KMS-11 (cell line): ENCODE data around the gene KCTD16.

Experiments
- H2AFZ ChIP-seq: fragments of 200-600 bp; sonication (generic); 2 replicates; pipeline ENCODE4 v1.6.1; 2016; ENCODE audit warnings: antibody characterized with exemption, mixed run types, low read depth
- H3K27ac ChIP-seq: fragments of 200-600 bp; sonication (generic); 2 replicates; pipeline ENCODE4 v1.6.1; 2016; ENCODE audit warnings: mild to moderate bottlenecking, mixed run types
- H3K27me3 ChIP-seq: fragments of 200-600 bp; sonication (generic); 2 replicates; pipeline ENCODE4 v1.6.1; 2017; ENCODE audit warnings: mild to moderate bottlenecking, low read depth, mixed run types, moderate library complexity; ENCODE audit not compliant: insufficient read depth
- H3K36me3 ChIP-seq: fragments of 200-600 bp; sonication (generic); 2 replicates; pipeline ENCODE4 v1.6.1; 2017; ENCODE audit warnings: mild to moderate bottlenecking, mixed run types; ENCODE audit not compliant: insufficient read depth
- H3K4me1 ChIP-seq: fragments of 200-600 bp; sonication (generic); 2 replicates; pipeline ENCODE4 v1.6.1; 2016; ENCODE audit warnings: mild to moderate bottlenecking, low read depth, mixed run types; ENCODE audit not compliant: poor library complexity, severe bottlenecking
- H3K4me2 ChIP-seq: fragments of 200-600 bp; sonication (generic); 2 replicates; pipeline ENCODE4 v1.7.0; 2016; ENCODE audit warnings: mild to moderate bottlenecking, mixed run types
- H3K4me3 ChIP-seq: fragments of 200-600 bp; sonication (generic); IDR thresholded peaks from 2 replicates; pipeline ENCODE4 v1.6.1; 2017; ENCODE audit warnings: low read depth, low read length, mixed read lengths; ENCODE audit not compliant: insufficient read depth
- H3K79me2 ChIP-seq: fragments of 200-600 bp; sonication (generic); 2 replicates; pipeline ENCODE4 v1.6.1; 2016; ENCODE audit warnings: low read depth, mixed run types; ENCODE audit not compliant: insufficient read depth
- H3K9ac ChIP-seq: fragments of 200-600 bp; sonication (generic); 2 replicates; pipeline ENCODE4 v1.6.1; 2016; ENCODE audit warnings: mild to moderate bottlenecking, mixed run types
- H4K20me1 ChIP-seq: fragments of 200-600 bp; sonication (generic); 2 replicates; pipeline ENCODE4 v1.6.1; 2016; ENCODE audit warnings: mild to moderate bottlenecking, mixed run types; ENCODE audit not compliant: insufficient read depth
- CTCF ChIP-seq: fragments of 200-600 bp; sonication (generic); conservative IDR thresholded peaks from 2 replicates; pipeline ENCODE4 v1.6.1; 2017; ENCODE audit warnings: low read depth, mild to moderate bottlenecking, antibody characterized with exemption, low read length, moderate library complexity, mixed read lengths

Gene KCTD16

GRCh38 chr5:144457160-144457559 is 286.5 kb downstream of the KCTD16 start:
- Histone ChIP-seq H3K9ac (no peak overlapping the region), H4K20me1 (no peaks in the 10 kb centered on the region), H3K36me3 (no peaks in the 10 kb centered on the region), H2AFZ (no peak overlapping the region), H3K27me3 (no peaks in the 10 kb centered on the region), H3K4me3 (no peak overlapping the region), H3K4me2 (no peak overlapping the region), H3K4me1 (no peaks in the 10 kb centered on the region), H3K79me2 (no peaks in the 10 kb centered on the region), H3K27ac (no peak overlapping the region)
- no peak for TF ChIP-seq CTCF

- Histone ChIP-seq H3K4me3 (no peak overlapping the region), H4K20me1 (no peaks in the 10 kb centered on the region), H3K79me2 (no peaks in the 10 kb centered on the region), H2AFZ (no peak overlapping the region), H3K4me1 (no peaks in the 10 kb centered on the region), H3K27ac (no peak overlapping the region), H3K4me2 (no peak overlapping the region), H3K9ac (no peak overlapping the region), H3K27me3 (no peaks in the 10 kb centered on the region), H3K36me3 (no peaks in the 10 kb centered on the region)
- TF ChIP-seq CTCF = no peak
These were observed 287.5 kb downstream of the KCTD16 start for GRCh38 chr5:144458216-144458615.

- no peak overlapping the region for H3K9ac ChIP-seq
- no peaks in the 10 kb centered on the region for H3K27me3 ChIP-seq
- H3K4me2 ChIP-seq = no peak overlapping the region
- H2AFZ ChIP-seq = no peak overlapping the region
- H3K4me3 ChIP-seq = no peak overlapping the region
- no peaks in the 10 kb centered on the region for H3K79me2 ChIP-seq
- no peaks in the 10 kb centered on the region for H3K36me3 ChIP-seq
- no peak for TF ChIP-seq CTCF
- H4K20me1 ChIP-seq = no peaks in the 10 kb centered on the region
- no peaks in the 10 kb centered on the region for H3K4me1 ChIP-seq
- no peak overlapping the region for H3K27ac ChIP-seq
These were observed 289.9 kb downstream of the KCTD16 start for GRCh38 chr5:144460600-144460999.

GRCh38 chr5:144462577-144462976 is 291.9 kb downstream of the KCTD16 start:
- Histone ChIP-seq H3K79me2 (no peaks in the 10 kb centered on the region), H3K36me3 (no peaks in the 10 kb centered on the region), H3K27ac (no peak overlapping the region), H3K9ac (no peak overlapping the region), H2AFZ (no peak overlapping the region), H3K27me3 (no peaks in the 10 kb centered on the region), H4K20me1 (no peaks in the 10 kb centered on the region), H3K4me3 (no peak overlapping the region), H3K4me1 (no peaks in the 10 kb centered on the region), H3K4me2 (no peak overlapping the region)
- TF ChIP-seq CTCF = no peak
